Activated T-cell treated with anti-CD3 and anti-CD28 coated beads, Interleukin-2, amount 50 U/mL, for 24 hours (primary cell): ENCODE measurements around the gene WNT7B.

Experiments used
- DNase-seq: peaks from one replicate; pipeline ENCODE4 v3.0.0-alpha.2; 2020
- H3K27ac Mint-ChIP-seq: 2 replicates; pipeline ENCODE4 v1.8.0; 2020; ENCODE audit warnings: mild to moderate bottlenecking, mixed read lengths
- H3K27me3 Mint-ChIP-seq: 2 replicates; pipeline ENCODE4 v1.8.0; 2020; ENCODE audit warnings: mixed read lengths
- H3K36me3 Mint-ChIP-seq: 2 replicates; pipeline ENCODE4 v1.8.0; 2020; ENCODE audit warnings: low read depth, mixed read lengths
- H3K4me1 Mint-ChIP-seq: 2 replicates; pipeline ENCODE4 v1.8.0; 2020; ENCODE audit warnings: low read depth, mixed read lengths
- H3K4me3 Mint-ChIP-seq: 2 replicates; pipeline ENCODE4 v1.8.0; 2020; ENCODE audit warnings: mild to moderate bottlenecking, moderate library complexity, mixed read lengths
- H3K9me3 Mint-ChIP-seq: 2 replicates; pipeline ENCODE4 v1.8.0; 2020; ENCODE audit warnings: mixed read lengths

WNT7B gene

GRCh38 chr22:45964372-45964771, 12.6 kb downstream of the WNT7B start:
- H3K4me3 Mint-ChIP-seq: no peak overlapping the region
- H3K27me3 Mint-ChIP-seq: peaks cover 30% of the 10 kb centered on the region
- DNase-seq: no peak
- H3K4me1 Mint-ChIP-seq: no peaks in the 10 kb centered on the region
- H3K9me3 Mint-ChIP-seq: no peaks in the 10 kb centered on the region
- no peak overlapping the region for H3K27ac Mint-ChIP-seq
- H3K36me3 Mint-ChIP-seq: no peaks in the 10 kb centered on the region

DNA sequence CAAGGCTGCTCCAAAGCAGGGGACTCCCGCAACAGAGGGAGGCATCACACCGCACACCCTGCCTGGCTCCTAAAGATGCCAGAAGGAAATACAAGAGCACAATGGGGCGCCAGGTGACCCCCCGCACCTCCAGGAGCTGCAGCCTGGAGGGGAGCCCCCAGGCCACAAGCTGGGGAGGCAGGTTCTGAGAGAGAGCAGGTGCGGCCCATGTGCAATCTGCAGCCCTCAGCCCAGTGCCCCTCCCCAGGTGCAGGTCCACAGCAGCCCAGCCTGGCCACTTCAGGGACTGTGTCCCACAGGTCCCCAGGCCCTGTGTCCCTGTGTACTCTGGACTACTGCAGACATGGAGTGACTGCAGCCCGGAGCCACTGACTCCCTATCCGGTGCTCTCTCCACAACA, 13.1 kb downstream of the WNT7B start:
- H3K4me3 Mint-ChIP-seq: no peak overlapping the region
- DNase-seq: no peak
- no peak overlapping the region for H3K27ac Mint-ChIP-seq
- H3K9me3 Mint-ChIP-seq: no peaks in the 10 kb centered on the region
- no peaks in the 10 kb centered on the region for H3K4me1 Mint-ChIP-seq
- H3K36me3 Mint-ChIP-seq: no peaks in the 10 kb centered on the region
- peaks cover 24% of the 10 kb centered on the region for H3K27me3 Mint-ChIP-seq

GRCh38 chr22:45962756-45963324, 14.1 kb downstream of the WNT7B start:
- peaks cover 14% of the 10 kb centered on the region for H3K27me3 Mint-ChIP-seq
- no peak overlapping the region for H3K4me3 Mint-ChIP-seq

DNA sequence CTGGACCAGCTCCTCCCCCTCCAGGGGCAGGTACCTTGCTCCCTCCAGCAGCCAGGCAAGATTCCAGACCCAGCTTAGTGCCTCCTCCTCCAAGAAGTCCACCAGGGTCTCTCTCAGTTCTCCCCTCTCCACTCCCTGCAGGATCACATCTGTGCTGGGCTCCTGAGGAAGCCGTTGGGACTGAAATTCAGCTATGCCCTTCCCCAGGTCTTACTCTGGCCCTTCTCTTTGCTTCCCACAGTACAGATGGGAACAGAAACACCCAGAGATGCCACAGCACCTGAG, 14.6 kb downstream of the WNT7B start:
- H3K9me3 Mint-ChIP-seq: no peaks in the 10 kb centered on the region
- H3K4me1 Mint-ChIP-seq: no peaks in the 10 kb centered on the region
- no peak for DNase-seq
- no peak overlapping the region for H3K4me3 Mint-ChIP-seq
- no peak overlapping the region for H3K27ac Mint-ChIP-seq
- peaks cover 14% of the 10 kb centered on the region for H3K27me3 Mint-ChIP-seq
- no peaks in the 10 kb centered on the region for H3K36me3 Mint-ChIP-seq

More at GRCh38 chr22:45962756-45963324, 14.1 kb downstream of the WNT7B start:
- no peak for DNase-seq
- H3K36me3 Mint-ChIP-seq: no peaks in the 10 kb centered on the region
- H3K9me3 Mint-ChIP-seq: no peaks in the 10 kb centered on the region
- no peak overlapping the region for H3K27ac Mint-ChIP-seq
- no peaks in the 10 kb centered on the region for H3K4me1 Mint-ChIP-seq

DNA sequence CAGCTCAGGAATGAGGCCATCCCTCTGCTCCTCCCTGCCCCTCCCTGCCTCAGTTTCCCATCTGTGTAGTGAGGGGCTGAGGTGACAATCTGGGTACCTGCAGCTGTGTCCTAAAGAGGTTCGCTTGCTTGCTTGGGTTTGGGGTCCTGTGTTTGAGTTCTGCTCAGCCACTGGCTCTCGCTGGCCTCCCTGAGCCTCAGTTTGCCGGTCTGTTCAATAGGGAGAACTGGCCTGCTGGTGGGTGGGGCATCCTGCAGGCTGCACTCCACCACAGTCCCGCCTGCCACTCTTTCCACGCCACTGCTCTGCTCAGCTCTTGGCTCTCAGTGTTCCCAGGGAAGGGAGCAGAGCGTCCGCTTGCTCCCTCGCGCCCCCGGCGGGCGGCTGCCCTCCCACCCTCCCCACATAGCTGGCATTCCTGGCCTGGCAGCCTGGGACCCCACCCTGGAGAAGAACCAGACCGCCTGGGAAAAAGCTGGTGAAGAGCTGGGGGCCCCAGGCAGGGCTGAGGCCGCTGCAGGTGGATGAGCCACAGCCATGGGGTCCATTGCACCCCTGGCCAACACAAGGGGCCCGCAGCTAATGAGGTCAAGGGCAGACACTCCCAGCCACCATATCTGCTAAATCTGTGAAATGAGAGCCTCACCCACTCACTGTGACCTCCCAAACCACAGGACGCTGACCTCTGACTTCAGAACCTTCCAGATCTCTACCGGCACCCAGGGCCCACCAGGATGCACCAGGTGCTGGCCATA, 15.1 kb downstream of the WNT7B start:
- no peak overlapping the region for H3K27ac Mint-ChIP-seq
- H3K27me3 Mint-ChIP-seq: peaks cover 12% of the 10 kb centered on the region
- H3K9me3 Mint-ChIP-seq: no peaks in the 10 kb centered on the region

GRCh38 chr22:45960477-45961386, 16.2 kb downstream of the WNT7B start:
- H3K27ac Mint-ChIP-seq: no peak overlapping the region
- no peaks in the 10 kb centered on the region for H3K36me3 Mint-ChIP-seq
- H3K27me3 Mint-ChIP-seq: peaks cover 5% of the 10 kb centered on the region
- DNase-seq: no peak
- no peaks in the 10 kb centered on the region for H3K9me3 Mint-ChIP-seq
- no peak overlapping the region for H3K4me3 Mint-ChIP-seq
- no peaks in the 10 kb centered on the region for H3K4me1 Mint-ChIP-seq

More for the DNA sequence above, 15.1 kb downstream of the WNT7B start:
- DNase-seq: no peak
- no peaks in the 10 kb centered on the region for H3K36me3 Mint-ChIP-seq
- H3K4me1 Mint-ChIP-seq: no peaks in the 10 kb centered on the region
- no peak overlapping the region for H3K4me3 Mint-ChIP-seq

DNA sequence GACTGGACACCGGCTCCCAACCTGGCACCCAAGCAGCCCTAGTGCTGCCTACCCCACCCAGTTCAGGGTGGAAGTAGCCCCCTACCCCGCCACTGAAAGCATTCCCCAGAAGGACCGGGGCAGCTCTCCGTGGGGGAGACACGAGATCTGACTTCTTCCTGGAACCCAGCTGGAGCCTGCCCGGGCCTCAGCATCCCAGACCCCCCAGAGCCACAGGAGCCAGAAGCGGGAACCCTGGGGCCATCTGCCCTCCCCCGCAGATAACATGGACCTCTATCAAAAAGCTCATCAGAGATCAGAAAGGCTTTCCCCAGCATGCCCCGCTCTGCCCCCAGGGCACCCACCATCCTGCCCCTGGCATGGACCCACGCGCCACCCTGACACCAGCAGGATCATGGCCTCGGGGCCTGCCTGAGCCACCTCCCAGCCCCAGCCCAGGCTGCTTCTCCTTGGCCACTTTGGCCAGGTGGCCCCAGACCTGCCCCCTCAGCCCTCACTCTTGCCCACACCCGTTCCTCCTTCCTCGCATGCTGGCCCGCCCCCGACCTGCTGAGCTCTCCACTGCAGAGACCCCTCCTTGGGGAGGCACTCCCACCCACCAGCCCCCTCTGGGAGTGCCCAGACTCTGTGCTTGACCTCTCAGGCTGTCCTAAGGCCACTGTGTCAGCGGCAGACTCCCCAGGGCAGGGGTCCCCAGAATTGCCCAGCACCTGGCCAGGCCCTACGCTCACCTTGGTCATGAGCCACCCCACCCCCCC, 17.1 kb downstream of the WNT7B start:
- H3K27ac Mint-ChIP-seq: no peak overlapping the region
- H3K9me3 Mint-ChIP-seq: no peaks in the 10 kb centered on the region
- H3K4me3 Mint-ChIP-seq: no peak overlapping the region
- H3K36me3 Mint-ChIP-seq: no peaks in the 10 kb centered on the region
- DNase-seq: no peak
- peaks cover 3% of the 10 kb centered on the region for H3K27me3 Mint-ChIP-seq
- no peaks in the 10 kb centered on the region for H3K4me1 Mint-ChIP-seq

DNA sequence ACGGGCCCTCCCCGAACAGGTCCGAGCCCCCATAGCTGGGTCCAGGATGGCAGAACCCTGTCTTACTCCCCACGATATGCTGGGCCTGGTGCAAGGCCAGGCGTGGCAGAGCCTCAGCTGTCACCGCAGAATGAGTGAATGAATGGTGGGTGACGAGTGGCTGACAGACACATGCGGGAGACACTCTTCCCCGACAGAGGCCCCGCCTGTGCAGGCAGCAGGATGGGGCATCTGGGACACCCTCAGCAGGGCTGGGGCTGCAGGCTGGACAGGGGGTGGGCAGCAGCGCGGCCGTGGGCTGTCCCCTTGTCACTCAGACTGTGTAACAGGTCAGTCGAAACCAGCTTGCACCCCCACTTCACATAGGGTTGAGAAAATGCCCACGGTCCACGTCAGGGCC, 18.0 kb downstream of the WNT7B start:
- DNase-seq: no peak
- Mint-ChIP-seq H3K4me1 (no peaks in the 10 kb centered on the region), H3K36me3 (no peaks in the 10 kb centered on the region), H3K4me3 (no peak overlapping the region), H3K9me3 (no peaks in the 10 kb centered on the region), H3K27me3 (peaks cover 2% of the 10 kb centered on the region), H3K27ac (no peak overlapping the region)

DNA sequence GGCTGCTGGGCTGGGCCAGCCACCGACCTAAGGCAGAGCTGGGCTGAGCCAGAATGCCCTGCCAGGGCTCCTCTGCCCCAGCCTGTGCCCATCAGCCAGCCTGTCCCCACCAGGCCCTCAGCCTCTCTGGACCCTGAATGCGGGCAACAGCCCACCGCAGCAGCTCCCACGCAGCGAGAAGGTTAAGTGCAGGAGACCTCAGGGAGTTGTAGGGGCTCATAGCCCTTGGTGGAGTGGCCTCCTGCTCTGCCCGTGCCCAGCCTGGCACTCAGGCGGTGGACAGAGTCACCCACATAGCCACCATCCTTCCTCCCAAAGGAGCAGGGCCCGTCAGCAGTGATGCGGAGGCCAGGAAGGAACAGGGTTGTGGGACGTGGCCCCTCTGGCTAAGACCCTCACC, 19.1 kb downstream of the WNT7B start:
- Mint-ChIP-seq H3K27me3 (peaks cover 11% of the 10 kb centered on the region), H3K27ac (no peak overlapping the region), H3K4me1 (no peaks in the 10 kb centered on the region), H3K9me3 (no peaks in the 10 kb centered on the region), H3K36me3 (no peaks in the 10 kb centered on the region), H3K4me3 (no peak overlapping the region)
- DNase-seq: no peak

GRCh38 chr22:45953178-45953577, 23.8 kb downstream of the WNT7B start:
- no peaks in the 10 kb centered on the region for H3K4me1 Mint-ChIP-seq
- no peak overlapping the region for H3K27ac Mint-ChIP-seq
- no peak for DNase-seq
- H3K36me3 Mint-ChIP-seq: no peaks in the 10 kb centered on the region
- no peak overlapping the region for H3K4me3 Mint-ChIP-seq
- H3K27me3 Mint-ChIP-seq: peaks cover 18% of the 10 kb centered on the region
- no peaks in the 10 kb centered on the region for H3K9me3 Mint-ChIP-seq

- no peaks in the 10 kb centered on the region for H3K4me1 Mint-ChIP-seq
- H3K9me3 Mint-ChIP-seq: no peaks in the 10 kb centered on the region
- no peaks in the 10 kb centered on the region for H3K36me3 Mint-ChIP-seq
- DNase-seq: no peak
- H3K27ac Mint-ChIP-seq: no peak overlapping the region
- peaks cover 21% of the 10 kb centered on the region for H3K27me3 Mint-ChIP-seq
- H3K4me3 Mint-ChIP-seq: no peak overlapping the region
Measured at GRCh38 chr22:45952553-45952952, 24.4 kb downstream of the WNT7B start.

DNA sequence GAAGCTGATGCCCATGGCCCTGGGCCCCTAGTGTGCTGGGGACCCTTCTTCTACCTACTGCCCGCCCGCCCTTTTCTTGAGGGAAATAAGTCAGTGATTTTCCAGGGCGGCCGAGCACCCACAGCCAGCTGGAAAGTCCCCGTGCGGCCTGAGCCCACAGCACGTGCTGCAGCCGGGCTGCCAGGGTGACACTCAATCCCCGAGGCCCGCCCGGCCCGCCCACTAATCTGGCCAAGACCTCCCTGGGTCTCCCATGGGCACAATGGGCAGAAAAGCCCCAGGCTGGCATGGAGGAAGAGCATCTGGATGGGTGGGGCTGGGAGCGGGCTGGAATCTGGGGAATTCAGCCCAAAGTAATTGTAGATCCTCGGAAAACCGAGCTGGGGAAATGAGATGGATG, 24.8 kb downstream of the WNT7B start:
- H3K9me3 Mint-ChIP-seq: no peaks in the 10 kb centered on the region
- no peak for DNase-seq
- no peaks in the 10 kb centered on the region for H3K4me1 Mint-ChIP-seq
- H3K27me3 Mint-ChIP-seq: peaks cover 25% of the 10 kb centered on the region
- no peaks in the 10 kb centered on the region for H3K36me3 Mint-ChIP-seq
- no peak overlapping the region for H3K27ac Mint-ChIP-seq
- H3K4me3 Mint-ChIP-seq: no peak overlapping the region

DNA sequence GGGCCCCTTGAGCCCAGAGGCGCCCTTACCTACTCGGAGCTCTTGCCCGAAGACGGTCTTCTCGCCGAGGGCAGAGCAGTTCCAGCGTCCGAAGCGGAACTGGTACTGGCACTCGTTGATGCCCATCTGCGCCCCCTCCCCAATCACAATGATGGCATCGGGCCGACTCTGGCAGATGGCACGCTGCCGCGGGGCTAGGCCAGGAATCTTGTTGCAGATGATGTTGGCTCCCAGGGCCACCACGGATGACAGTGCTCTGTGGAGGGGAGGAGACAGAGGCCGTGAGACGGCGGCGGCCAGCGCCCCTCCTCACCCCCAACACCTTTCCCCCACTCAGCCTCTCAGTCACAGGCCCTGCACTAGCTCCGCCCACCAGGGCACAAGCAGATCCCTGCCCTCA, 27.1 kb downstream of the WNT7B start:
- no peak overlapping the region for H3K27ac Mint-ChIP-seq
- H3K36me3 Mint-ChIP-seq: no peaks in the 10 kb centered on the region
- no peak for DNase-seq
- no peak overlapping the region for H3K4me3 Mint-ChIP-seq
- no peaks in the 10 kb centered on the region for H3K4me1 Mint-ChIP-seq
- peaks cover 28% of the 10 kb centered on the region for H3K27me3 Mint-ChIP-seq
- H3K9me3 Mint-ChIP-seq: no peaks in the 10 kb centered on the region

DNA sequence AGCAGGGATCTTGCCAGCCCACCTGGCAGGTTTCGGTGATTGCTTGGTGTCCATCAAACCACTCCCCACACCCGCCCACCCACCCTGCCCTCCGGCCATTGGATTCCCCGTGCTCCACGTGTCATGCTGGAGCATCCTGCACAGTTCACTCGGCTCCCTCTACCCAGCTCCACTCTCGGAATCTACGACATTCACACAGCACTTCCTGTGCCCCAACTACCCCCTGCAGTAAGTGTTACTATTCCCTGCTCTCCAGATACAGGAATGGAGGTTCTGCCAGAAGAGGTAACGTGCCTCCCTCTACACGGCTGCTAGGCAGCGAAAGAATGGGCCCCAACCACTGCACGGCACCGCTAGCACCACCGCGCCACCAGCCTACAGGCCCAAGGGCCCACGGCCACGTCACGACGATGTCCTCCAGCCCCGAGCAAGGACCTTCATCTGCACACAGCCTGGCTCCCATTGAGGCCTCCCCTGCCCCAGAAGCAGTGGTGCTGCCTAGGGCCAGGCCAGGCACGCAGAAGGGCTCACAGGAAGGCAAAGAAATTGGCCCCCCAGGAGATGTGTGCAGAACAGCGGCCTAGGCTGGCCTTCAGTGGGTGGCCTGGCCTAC, 27.6 kb downstream of the WNT7B start:
- no peak overlapping the region for H3K4me3 Mint-ChIP-seq
- H3K4me1 Mint-ChIP-seq: no peaks in the 10 kb centered on the region
- H3K9me3 Mint-ChIP-seq: no peaks in the 10 kb centered on the region
- DNase-seq: no peak
- peaks cover 28% of the 10 kb centered on the region for H3K27me3 Mint-ChIP-seq
- H3K36me3 Mint-ChIP-seq: no peaks in the 10 kb centered on the region
- H3K27ac Mint-ChIP-seq: no peak overlapping the region
